Measurements from ENCODE around the gene MRTFB.

GRCh38 chr16:14292051-14292825 lies 221.1 kb downstream of the MRTFB start:
- TF ChIP-seq CTCF (IDR thresholded peaks at IDR 0.05) (no peak), POLR2A (IDR thresholded peaks at IDR 0.05) (no peak)

All from testis (tissue), 2 donors.